Kidney epithelial cell (primary cell): ENCODE measurements around the gene FANK1. TPM values are rescaled to one million over a fixed set of nuclear protein-coding genes. Genes with fewer than 3 reads are reported as not detected.

Experiments
- DNase-seq: peaks from one replicate; pipeline ENCODE4 v3.0.0-alpha.2; 2010; ENCODE audit warnings: low read depth
- H3K27me3 ChIP-seq: 2 replicates; pipeline ENCODE4 v1.6.0; 2011; ENCODE audit warnings: low read length; ENCODE audit not compliant: control insufficient read depth, insufficient read depth
- H3K36me3 ChIP-seq: 2 replicates; pipeline ENCODE4 v1.5.1; 2011; ENCODE audit warnings: low read length; ENCODE audit not compliant: control insufficient read depth, insufficient read depth
- H3K4me3 ChIP-seq: 2 replicates; pipeline ENCODE4 v1.5.1; 2011; ENCODE audit warnings: low read depth, mild to moderate bottlenecking, control low read depth, low read length
- CTCF ChIP-seq: IDR thresholded peaks from 2 replicates; pipeline ENCODE4 v1.5.1; 2011; ENCODE audit warnings: mild to moderate bottlenecking, moderate library complexity, low read length, control low read depth, inconsistent platforms; ENCODE audit not compliant: insufficient read depth, poor library complexity, severe bottlenecking
- total RNA-seq: library from RNA; depleted of rRNA; stranded (reverse); fragments of >200 nt; gene quantifications from 2 replicates; pipeline ENCODE4 v1.2.3, GENCODE V29; 2015

The FANK1 gene
- total RNA-seq, 1 donor from 2014 or later: 7.5 TPM

- H3K4me3 ChIP-seq: no peak overlapping the region
Measured at GRCh38 chr10:126057494-126057893, 161.1 kb downstream of the FANK1 start.

GRCh38 chr10:126058104-126058503 lies 161.7 kb downstream of the FANK1 start:
- no peak for DNase-seq
- no peak for TF ChIP-seq CTCF

More at GRCh38 chr10:126057494-126057893, 161.1 kb downstream of the FANK1 start:
- no peaks in the 10 kb centered on the region for H3K36me3 ChIP-seq
- no peak for DNase-seq
- no peaks in the 10 kb centered on the region for H3K27me3 ChIP-seq
- no peak for TF ChIP-seq CTCF

GRCh38 chr10:126058507-126058906 lies 162.1 kb downstream of the FANK1 start:
- H3K36me3 ChIP-seq: no peaks in the 10 kb centered on the region
- H3K4me3 ChIP-seq: no peak overlapping the region
- H3K27me3 ChIP-seq: no peaks in the 10 kb centered on the region
- DNase-seq: no peak
- no peak for TF ChIP-seq CTCF

More at GRCh38 chr10:126058104-126058503, 161.7 kb downstream of the FANK1 start:
- Histone ChIP-seq H3K36me3 (no peaks in the 10 kb centered on the region), H3K4me3 (no peak overlapping the region), H3K27me3 (no peaks in the 10 kb centered on the region)

Other genes with a start within 250 kb of the FANK1 start
- not detected in 2 replicates for gene TEX36, start 213.4 kb upstream of the FANK1 start, total RNA-seq
- 11.8 and 15.2 TPM in 2 replicates for gene EDRF1, start 176.9 kb upstream of the FANK1 start, total RNA-seq
- gene MMP21, start 120.7 kb upstream of the FANK1 start, total RNA-seq: 0.07 and 0.08 TPM in 2 replicates
- gene UROS, start 73.3 kb upstream of the FANK1 start, total RNA-seq: 70.5 and 82.5 TPM in 2 replicates
- 32.7 and 40.0 TPM in 2 replicates for gene BCCIP, start 73.0 kb upstream of the FANK1 start, total RNA-seq
- gene DHX32, start 15.3 kb upstream of the FANK1 start, total RNA-seq: 33.4 and 37.2 TPM in 2 replicates